NCI-H146 (cell line): ENCODE results near the gene NAPB.
A peak's percentile ranks its signal among the peaks of the same experiment; 100 is the strongest.

Experiments used
- DNase-seq: peaks from one replicate; lab custom pipeline; 2025; lab: John Stamatoyannopoulos, UW

Gene NAPB

GRCh38 chr20:23344336-23344735, 77.0 kb downstream of the NAPB start:
- DNase-seq = no peak

GRCh38 chr20:23343590-23343989, 77.7 kb downstream of the NAPB start:
- no peak for DNase-seq

GRCh38 chr20:23341073-23341472, 80.2 kb downstream of the NAPB start:
- DNase-seq = no peak

- peak; percentile 72 for DNase-seq
Observed at GRCh38 chr20:23340524-23340923, 80.8 kb downstream of the NAPB start.

- DNase-seq = no peak
Observed at GRCh38 chr20:23339986-23340385, 81.3 kb downstream of the NAPB start.

- no peak for DNase-seq
Observed at GRCh38 chr20:23337312-23337711, 84.0 kb downstream of the NAPB start.

GRCh38 chr20:23336476-23336875, 84.8 kb downstream of the NAPB start:
- no peak for DNase-seq

GRCh38 chr20:23335521-23335920, 85.8 kb downstream of the NAPB start:
- DNase-seq = no peak

GRCh38 chr20:23334111-23334510, 87.2 kb downstream of the NAPB start:
- no peak for DNase-seq

GRCh38 chr20:23332467-23332866, 88.8 kb downstream of the NAPB start:
- DNase-seq = no peak

GRCh38 chr20:23331450-23332350, 89.6 kb downstream of the NAPB start:
- DNase-seq = no peak

- DNase-seq = no peak
Observed at GRCh38 chr20:23327617-23328333, 93.5 kb downstream of the NAPB start.

- peak; percentile 89 for DNase-seq
Observed at GRCh38 chr20:23326774-23327173, 94.5 kb downstream of the NAPB start.

GRCh38 chr20:23325107-23325506, 96.2 kb downstream of the NAPB start:
- DNase-seq = no peak
